ENCODE results near the gene GUK1. TPM values are rescaled to one million over a fixed set of nuclear protein-coding genes. Genes with fewer than 3 reads are reported as not detected.

Gene GUK1
- total RNA-seq, 2 experiments from 2014 or later: 229 to 239 TPM

DNA sequence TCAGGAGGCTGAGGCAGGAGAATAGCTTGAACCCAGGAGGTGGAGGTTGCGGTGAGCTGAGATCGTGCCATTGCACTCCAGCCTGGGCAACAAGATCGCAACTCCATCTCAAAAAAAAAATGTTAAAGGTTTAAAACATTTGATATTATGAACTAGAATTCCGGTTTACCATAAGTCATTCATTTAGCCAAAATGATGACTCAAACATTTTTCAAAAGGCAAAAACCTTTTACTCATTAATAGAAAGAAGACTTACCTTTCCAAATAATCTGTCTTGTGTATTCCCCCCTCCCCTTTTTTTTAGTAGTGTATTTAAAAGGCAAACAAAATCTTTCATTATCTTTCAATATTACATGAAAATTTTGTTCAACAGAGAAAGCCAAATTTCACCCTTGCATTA, 22.7 kb upstream of the GUK1 start:
- Mint-ChIP-seq H3K4me3 (no peak overlapping the region), H3K9me3 (peaks cover 4% of the 10 kb centered on the region), H3K4me1 (ENCODE audit: low read depth) (no peaks in the 10 kb centered on the region), H3K27me3 (no peaks in the 10 kb centered on the region), H3K36me3 (peaks cover 3% of the 10 kb centered on the region), H3K27ac (no peak overlapping the region)
- CTCF ChIA-PET: no interaction called here
- intact Hi-C loops (cut with micrococcal nuclease): no loop called here
- no peak for DNase-seq
- POLR2A ChIA-PET: no interaction called here

DNA sequence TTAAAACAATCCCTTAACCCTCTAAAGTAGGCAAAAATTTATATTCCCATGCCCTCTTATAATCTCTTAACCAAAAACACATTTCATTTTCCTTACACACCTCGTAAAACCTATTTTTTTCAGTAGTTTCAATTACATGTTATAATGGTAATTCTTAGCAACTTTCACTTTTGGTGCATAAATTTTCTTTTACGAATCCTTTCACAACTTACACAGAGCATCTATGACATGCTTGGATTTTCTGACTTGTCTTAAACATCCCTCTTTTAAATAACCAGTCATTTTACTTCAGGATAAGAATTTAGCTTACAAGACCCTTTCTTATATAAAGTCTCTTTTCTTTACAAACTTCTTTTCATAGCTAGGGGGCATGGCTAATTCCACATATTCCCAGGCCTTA, 22.0 kb upstream of the GUK1 start:
- Mint-ChIP-seq H3K4me1 (ENCODE audit: low read depth) (no peaks in the 10 kb centered on the region), H3K4me3 (no peak overlapping the region), H3K9me3 (peaks cover 4% of the 10 kb centered on the region), H3K36me3 (peaks cover 3% of the 10 kb centered on the region), H3K27me3 (no peaks in the 10 kb centered on the region), H3K27ac (no peak overlapping the region)
- no peak for DNase-seq
- POLR2A ChIA-PET: no interaction called here
- CTCF ChIA-PET: interaction anchor here (1.3 kb wide), 1 partner anchor 13 kb away, joined by 5 read pairs; no protein-coding TSS in a partner anchor
- intact Hi-C loops (cut with micrococcal nuclease): no loop called here

DNA sequence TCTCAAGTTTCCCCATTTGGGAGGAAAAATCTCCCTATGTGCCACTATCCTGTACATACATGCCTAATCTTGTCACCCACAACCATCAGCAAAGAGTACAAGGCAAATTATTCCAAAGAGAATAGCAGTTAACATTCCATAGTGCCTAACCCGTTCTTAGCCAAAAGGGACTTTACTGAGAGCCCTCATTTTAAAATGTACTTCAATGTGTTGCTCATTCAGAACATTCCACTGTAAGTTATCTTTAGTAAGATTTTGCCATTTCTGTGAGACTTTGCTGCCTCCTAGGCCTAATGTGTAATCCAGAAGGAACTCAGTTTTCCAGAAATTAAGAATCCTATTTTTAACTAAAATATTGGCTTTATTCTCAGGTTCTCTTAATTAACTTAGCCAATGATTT, 19.7 kb upstream of the GUK1 start:
- no peak for DNase-seq
- Mint-ChIP-seq H3K27ac (no peak overlapping the region), H3K4me3 (no peak overlapping the region), H3K27me3 (no peaks in the 10 kb centered on the region), H3K9me3 (peaks cover 4% of the 10 kb centered on the region), H3K4me1 (ENCODE audit: low read depth) (no peaks in the 10 kb centered on the region), H3K36me3 (peaks cover 3% of the 10 kb centered on the region)
- POLR2A ChIA-PET: no interaction called here
- CTCF ChIA-PET: no interaction called here
- intact Hi-C loops (cut with micrococcal nuclease): no loop called here

DNA sequence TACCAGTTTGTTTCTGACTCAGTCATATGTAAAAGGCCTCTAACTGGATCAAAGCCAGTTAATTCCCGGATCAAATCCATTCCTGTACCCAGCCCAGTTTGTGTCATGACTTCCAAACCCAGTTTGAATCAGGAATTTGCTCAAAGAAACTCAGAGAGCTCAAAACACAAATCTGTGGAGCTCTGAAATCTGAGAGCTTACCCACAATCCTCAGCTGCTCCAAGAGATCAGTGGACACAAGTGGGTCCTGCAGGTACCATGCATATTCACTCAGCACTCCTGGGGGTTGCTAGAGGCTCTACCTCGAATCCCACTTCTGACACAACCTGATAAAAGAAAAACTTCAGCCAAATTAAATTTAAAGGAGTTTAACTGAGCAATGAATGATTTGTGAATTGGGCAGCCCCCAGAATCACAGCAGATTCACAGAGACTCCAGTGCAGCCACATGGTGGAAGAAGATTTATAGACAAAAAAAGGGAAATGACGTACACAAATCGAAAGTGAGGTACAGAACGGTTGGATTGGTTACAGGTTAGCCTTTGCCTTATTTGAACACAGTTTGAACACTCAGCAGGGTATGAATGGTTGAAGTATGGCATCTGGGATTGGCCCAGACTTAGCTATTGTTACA, 19.1 kb upstream of the GUK1 start:
- H3K27me3 Mint-ChIP-seq: no peaks in the 10 kb centered on the region
- no peak overlapping the region for H3K27ac Mint-ChIP-seq
- H3K4me3 Mint-ChIP-seq: peak overlapping the region; percentile 45
- intact Hi-C loops (cut with micrococcal nuclease): no loop called here
- CTCF ChIA-PET: interaction anchor here (2.3 kb wide), 1 partner anchor 10 kb away, joined by 11 read pairs; no protein-coding TSS in a partner anchor
- H3K4me1 Mint-ChIP-seq (ENCODE audit: low read depth): no peaks in the 10 kb centered on the region
- peaks cover 4% of the 10 kb centered on the region for H3K9me3 Mint-ChIP-seq
- H3K36me3 Mint-ChIP-seq: peaks cover 3% of the 10 kb centered on the region
- POLR2A ChIA-PET: no interaction called here
- DNase-seq: no peak

DNA sequence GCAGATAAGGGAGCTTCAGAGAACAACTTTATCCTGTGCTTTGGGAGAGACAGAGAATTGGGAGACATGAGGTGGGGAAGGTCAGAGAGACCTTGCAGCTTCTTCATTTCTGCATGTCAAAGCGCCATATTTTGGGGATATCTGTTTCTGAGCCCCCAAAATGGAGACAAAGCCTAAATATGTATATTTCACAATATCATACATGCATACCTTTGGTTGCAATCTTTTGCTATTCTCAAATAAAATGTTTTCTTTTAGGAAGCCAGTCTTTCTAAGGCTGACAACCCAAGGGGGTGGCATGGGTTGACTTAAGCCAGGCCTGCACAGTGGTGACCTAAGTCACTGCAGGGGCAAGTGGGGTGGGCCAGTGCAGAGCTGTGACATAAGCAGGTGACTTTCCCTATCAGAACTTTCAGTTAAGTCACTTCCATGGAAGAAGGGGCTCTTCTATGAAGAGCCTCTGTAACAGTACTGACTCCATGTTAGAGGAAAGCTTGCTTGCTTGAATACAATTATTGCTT, 17.1 kb upstream of the GUK1 start:
- H3K36me3 Mint-ChIP-seq: peaks cover 2% of the 10 kb centered on the region
- POLR2A ChIA-PET: no interaction called here
- intact Hi-C loops (cut with micrococcal nuclease): no loop called here

DNA sequence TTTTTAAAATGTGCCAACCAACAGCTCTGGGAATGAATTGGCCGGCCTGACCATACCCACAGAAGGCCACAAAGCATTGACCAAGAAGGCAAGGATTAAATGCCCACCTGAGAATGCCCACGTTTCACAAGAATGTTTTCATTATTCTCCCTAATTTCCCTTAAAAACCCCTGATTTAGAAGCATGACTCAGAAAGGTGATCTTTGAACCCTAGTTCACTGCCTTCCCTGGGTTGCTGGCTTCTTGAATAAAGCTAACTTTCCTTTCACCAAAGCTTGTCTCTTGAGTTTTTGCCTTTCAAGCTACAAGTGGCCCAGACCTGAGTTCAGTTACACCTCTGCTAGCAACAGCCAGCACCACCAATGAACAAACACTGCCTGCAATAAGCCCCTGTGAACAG, 16.6 kb upstream of the GUK1 start:
- no peak overlapping the region for H3K4me3 Mint-ChIP-seq
- H3K36me3 Mint-ChIP-seq: no peaks in the 10 kb centered on the region
- no peak overlapping the region for H3K27ac Mint-ChIP-seq
- ChIA-PET POLR2A (no interaction called here), CTCF (interaction anchor here (1.0 kb wide), 1 partner anchor 14 kb away, joined by 4 read pairs; no protein-coding TSS in a partner anchor)
- H3K4me1 Mint-ChIP-seq (ENCODE audit: low read depth): no peaks in the 10 kb centered on the region
- intact Hi-C loops (cut with micrococcal nuclease): no loop called here
- no peak for DNase-seq
- no peaks in the 10 kb centered on the region for H3K9me3 Mint-ChIP-seq
- no peaks in the 10 kb centered on the region for H3K27me3 Mint-ChIP-seq

More for the DNA sequence above, 17.1 kb upstream of the GUK1 start:
- H3K27me3 Mint-ChIP-seq: no peaks in the 10 kb centered on the region
- no peak for DNase-seq
- CTCF ChIA-PET: interaction anchor here (1.0 to 2.3 kb wide), 2 partner anchors 8 to 15 kb away, joined by 4 to 11 read pairs; no protein-coding TSS in a partner anchor
- no peak overlapping the region for H3K27ac Mint-ChIP-seq
- no peaks in the 10 kb centered on the region for H3K4me1 Mint-ChIP-seq (ENCODE audit: low read depth)
- H3K4me3 Mint-ChIP-seq: no peak overlapping the region
- H3K9me3 Mint-ChIP-seq: peaks cover 3% of the 10 kb centered on the region

DNA sequence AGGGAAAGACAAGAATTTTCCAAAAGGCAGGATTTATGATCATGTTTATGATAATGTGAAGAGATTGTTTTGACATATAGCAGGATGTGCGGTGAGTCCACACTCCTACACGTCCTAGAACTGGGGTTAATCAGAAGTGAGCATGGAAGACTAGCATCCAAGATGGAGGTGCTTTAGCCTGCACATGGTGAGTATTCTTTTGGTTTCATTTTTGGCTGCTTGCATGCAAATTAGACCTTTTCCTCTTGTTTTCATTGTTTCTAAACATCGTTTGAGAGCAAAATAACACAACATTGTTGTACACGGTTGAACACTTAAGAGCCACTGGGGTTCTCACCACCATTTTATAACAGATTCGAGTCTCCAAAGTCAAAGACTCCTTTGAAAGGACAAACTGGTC, 14.9 kb upstream of the GUK1 start:
- POLR2A ChIA-PET: no interaction called here
- Mint-ChIP-seq H3K4me1 (ENCODE audit: low read depth) (no peaks in the 10 kb centered on the region), H3K4me3 (no peak overlapping the region), H3K27me3 (no peaks in the 10 kb centered on the region), H3K36me3 (no peaks in the 10 kb centered on the region), H3K9me3 (no peaks in the 10 kb centered on the region), H3K27ac (no peak overlapping the region)
- DNase-seq: no peak
- CTCF ChIA-PET: interaction anchor here (1.9 kb wide), 1 partner anchor 40 kb away, joined by 6 read pairs; the partner anchor contains the start of gene IBA57
- intact Hi-C loops (cut with micrococcal nuclease): no loop called here

DNA sequence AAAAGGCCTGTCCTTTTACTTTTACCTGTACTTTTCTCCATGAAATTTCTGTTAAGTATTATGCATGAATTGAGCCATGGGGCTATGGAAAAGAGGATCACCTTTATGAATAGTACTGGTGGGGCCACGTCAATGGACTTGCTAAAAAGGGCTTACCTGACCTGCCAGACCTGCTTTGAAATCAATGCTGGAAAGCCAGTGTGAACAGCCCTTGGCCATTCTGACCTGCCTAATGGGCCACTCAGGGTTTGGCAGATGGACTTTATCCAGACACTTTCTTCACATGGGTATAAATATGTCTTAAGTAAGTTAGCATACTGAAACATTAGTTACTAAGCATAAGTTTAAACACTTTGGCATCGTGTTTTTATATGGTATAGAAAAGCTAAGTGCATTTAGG, 8.3 kb upstream of the GUK1 start:
- intact Hi-C loops (cut with micrococcal nuclease): loop anchor here (2.0 to 5.0 kb wide), 3 partner anchors 36 to 383 kb away; partner anchors contain the start of gene IBA57
- Mint-ChIP-seq H3K27ac (no peak overlapping the region), H3K4me3 (no peak overlapping the region), H3K9me3 (no peaks in the 10 kb centered on the region), H3K27me3 (peaks cover 11% of the 10 kb centered on the region), H3K36me3 (no peaks in the 10 kb centered on the region), H3K4me1 (ENCODE audit: low read depth) (peaks cover 2% of the 10 kb centered on the region)
- no peak for DNase-seq
- POLR2A ChIA-PET: no interaction called here
- CTCF ChIA-PET: interaction anchor here (1.0 to 4.5 kb wide), 5 partner anchors 10 to 178 kb away, joined by 3 to 46 read pairs (median 5); partner anchors contain the start of genes IBA57 and MRPL55

DNA sequence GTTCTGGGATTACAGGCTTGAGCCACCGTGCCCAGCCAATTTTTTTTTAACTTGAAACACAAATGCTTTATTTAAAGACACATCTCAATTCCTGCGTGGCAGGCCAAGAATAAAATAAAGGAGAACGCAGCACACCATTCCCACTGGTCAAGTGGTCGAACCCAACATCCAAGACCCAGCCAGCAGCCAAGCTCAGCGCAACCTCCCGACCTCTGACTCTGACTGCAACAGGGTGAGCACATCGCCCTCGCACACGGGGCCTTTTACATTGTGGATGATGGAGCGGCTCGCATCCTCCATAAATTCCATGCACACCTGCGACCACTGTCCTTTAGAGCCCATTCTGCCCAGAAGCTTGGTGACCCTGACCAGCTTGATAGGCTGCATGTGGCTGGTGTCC, 5.5 kb upstream of the GUK1 start:
- H3K36me3 Mint-ChIP-seq: no peaks in the 10 kb centered on the region
- ChIA-PET POLR2A (no interaction called here), CTCF (interaction anchor here (1.9 kb wide), 1 partner anchor 32 kb away, joined by 5 read pairs; no protein-coding TSS in a partner anchor)
- DNase-seq: no peak
- H3K27me3 Mint-ChIP-seq: peaks cover 11% of the 10 kb centered on the region
- peaks cover 2% of the 10 kb centered on the region for H3K4me1 Mint-ChIP-seq (ENCODE audit: low read depth)
- intact Hi-C loops (cut with micrococcal nuclease): loop anchor here (5.0 kb wide), 2 partner anchors 33 to 143 kb away; partner anchors contain the start of gene IBA57
- H3K27ac Mint-ChIP-seq: no peak overlapping the region
- no peaks in the 10 kb centered on the region for H3K9me3 Mint-ChIP-seq
- H3K4me3 Mint-ChIP-seq: no peak overlapping the region

DNA sequence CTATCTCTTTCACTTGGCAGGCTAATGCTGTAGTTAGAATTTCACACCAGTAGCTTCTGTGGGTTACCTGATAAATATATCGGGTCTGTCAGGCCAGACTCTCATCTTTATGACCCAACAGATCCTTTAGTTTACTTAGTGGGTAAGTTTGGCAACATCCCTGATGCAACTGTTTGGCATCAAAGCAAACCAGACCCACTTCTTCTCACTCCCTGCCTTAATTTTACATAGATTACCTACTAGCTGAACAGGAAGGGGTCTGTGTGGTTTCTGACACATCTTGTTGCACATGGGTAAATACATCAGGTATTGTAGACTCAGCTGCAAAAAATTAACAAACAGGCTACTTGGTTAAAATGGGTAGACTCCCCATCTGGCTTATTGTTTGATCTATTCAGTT, 3.2 kb upstream of the GUK1 start:
- intact Hi-C loops (cut with micrococcal nuclease): no loop called here
- H3K4me3 Mint-ChIP-seq: no peak overlapping the region
- no peak for DNase-seq
- ChIA-PET CTCF (interaction anchor here (0.8 to 2.5 kb wide), 3 partner anchors 30 to 138 kb away, joined by 3 to 7 read pairs (median 5); no protein-coding TSS in a partner anchor), POLR2A (interaction anchor here (1.1 to 1.7 kb wide), 2 partner anchors 29 to 30 kb away, joined by 3 to 6 read pairs; partner anchors contain the start of gene IBA57)
- H3K27ac Mint-ChIP-seq: no peak overlapping the region
- H3K27me3 Mint-ChIP-seq: peaks cover 6% of the 10 kb centered on the region
- H3K9me3 Mint-ChIP-seq: no peaks in the 10 kb centered on the region
- peaks cover 3% of the 10 kb centered on the region for H3K4me1 Mint-ChIP-seq (ENCODE audit: low read depth)
- H3K36me3 Mint-ChIP-seq: peaks cover 3% of the 10 kb centered on the region

DNA sequence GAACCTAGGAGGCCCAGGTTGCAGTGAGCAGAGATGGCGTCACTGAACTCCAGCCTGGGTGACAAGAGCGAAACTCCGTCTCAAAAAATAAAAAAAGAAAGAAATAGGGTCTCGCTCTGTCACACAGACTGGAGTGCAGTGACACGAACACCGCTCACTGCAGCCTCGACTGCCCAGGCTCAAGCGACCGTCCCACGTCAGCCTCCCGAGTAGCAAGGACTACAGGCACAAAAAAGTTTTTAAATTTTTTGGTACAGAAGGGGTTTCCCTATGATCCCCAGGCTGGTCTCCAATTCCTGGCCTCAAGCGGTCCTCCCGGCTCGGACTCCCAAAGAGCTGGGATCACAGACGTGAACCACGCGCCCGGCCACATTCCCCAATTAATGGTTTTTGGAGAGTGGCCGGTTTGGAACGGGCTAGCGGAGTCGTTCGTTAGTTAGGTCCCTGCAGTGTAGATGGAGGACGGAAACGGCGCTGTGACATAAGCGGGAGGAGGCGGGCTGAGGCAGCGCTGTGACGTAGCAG, 611 bp upstream of the GUK1 start:
- CTCF ChIA-PET: interaction anchor here (2.0 to 2.2 kb wide), 2 partner anchors 9 to 27 kb away, joined by 9 to 13 read pairs; partner anchors contain the start of gene IBA57
- Mint-ChIP-seq H3K27me3 (peaks cover 6% of the 10 kb centered on the region), H3K36me3 (peaks cover 11% of the 10 kb centered on the region), H3K4me3 (peak overlapping the region; percentile 99), H3K4me1 (ENCODE audit: low read depth) (peaks cover 27% of the 10 kb centered on the region), H3K27ac (peak overlapping the region; percentile 96), H3K9me3 (no peaks in the 10 kb centered on the region)
- POLR2A ChIA-PET: interaction anchor here (0.9 to 3.7 kb wide), 3 partner anchors 26 to 55 kb away, joined by 3 to 33 read pairs (median 5); partner anchors contain the start of gene IBA57
- intact Hi-C loops (cut with micrococcal nuclease): no loop called here
- DNase-seq: no peak

DNA sequence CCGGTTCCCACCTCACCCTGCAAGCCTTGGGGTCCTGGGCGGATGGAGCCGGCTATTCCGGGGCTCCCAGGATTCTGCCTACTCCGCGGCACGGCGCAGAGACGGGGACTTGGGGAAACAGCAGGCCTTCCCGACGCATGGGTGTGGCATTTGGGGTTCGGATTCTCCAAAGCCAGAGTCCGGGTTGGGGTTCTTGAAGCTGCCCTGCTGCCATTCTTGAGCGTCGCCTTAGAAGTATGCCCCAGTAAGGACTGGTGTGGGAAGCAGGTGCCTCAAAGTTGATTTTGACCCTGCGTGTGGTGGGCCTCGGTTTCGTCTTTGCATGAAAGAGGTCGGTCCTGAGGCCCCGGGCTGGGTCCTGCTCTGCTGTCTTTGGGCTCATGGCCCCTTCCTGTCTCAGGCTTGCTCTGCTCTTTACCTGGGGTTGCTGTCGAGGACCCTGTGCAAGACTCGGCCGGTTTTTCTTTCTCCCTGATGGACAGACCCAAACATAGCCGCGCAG, 696 bp downstream of the GUK1 start:
- H3K9me3 Mint-ChIP-seq: no peaks in the 10 kb centered on the region
- CTCF ChIA-PET: interaction anchor here (1.1 to 2.2 kb wide), 4 partner anchors 10 to 361 kb away, joined by 3 to 13 read pairs (median 8); partner anchors contain the start of gene IBA57
- peak; percentile 32 for DNase-seq
- H3K4me1 Mint-ChIP-seq (ENCODE audit: low read depth): peaks cover 27% of the 10 kb centered on the region
- H3K27me3 Mint-ChIP-seq: no peaks in the 10 kb centered on the region
- peak overlapping the region; percentile 99 for H3K4me3 Mint-ChIP-seq
- intact Hi-C loops (cut with micrococcal nuclease): loop anchor here (1.0 to 2.0 kb wide), 7 partner anchors 26 to 352 kb away; partner anchors contain the start of genes ARF1, C1orf35, MRPL55 and TRIM11
- H3K27ac Mint-ChIP-seq: peak overlapping the region; percentile 96
- POLR2A ChIA-PET: interaction anchor here (1.0 to 3.7 kb wide), 6 partner anchors 25 to 59 kb away, joined by 3 to 33 read pairs (median 4); partner anchors contain the start of genes ARF1 and IBA57
- H3K36me3 Mint-ChIP-seq: peaks cover 11% of the 10 kb centered on the region
